GM21515 (cell line): Measurements from ENCODE around the gene RPS4Y2.

Experiments
- ATAC-seq: cut with Tn5 transposase; IDR thresholded peaks from one replicate; pipeline ENCODE4 v1.9.1; 2021; ENCODE audit not compliant: unreplicated experiment

RPS4Y2 gene

DNA sequence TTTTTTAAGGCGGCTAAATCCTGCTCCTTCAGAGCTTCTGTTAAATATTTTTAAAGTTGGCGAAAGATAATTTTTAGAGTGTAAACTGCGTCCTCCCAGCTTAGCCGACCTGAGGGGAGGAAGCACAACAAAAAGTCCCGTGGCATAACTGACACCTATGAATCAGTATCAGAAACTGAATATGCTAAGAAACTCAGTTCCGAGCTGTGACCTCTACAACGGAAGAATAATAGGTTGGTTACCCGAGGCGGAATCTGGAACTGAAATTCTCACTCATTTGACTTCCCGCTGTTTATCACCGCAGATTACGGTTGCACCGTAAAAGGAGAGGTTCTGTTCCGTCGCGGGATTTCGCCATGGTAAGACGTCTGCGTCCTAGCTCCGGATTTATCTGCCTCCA is at the start of gene RPS4Y2:
TSS of gene RPS4Y2 (plus strand) at position 301 of the 400 bp plus-strand sequence. CDS start at position 357, 56 bp downstream.
- ATAC-seq, result no peak

DNA sequence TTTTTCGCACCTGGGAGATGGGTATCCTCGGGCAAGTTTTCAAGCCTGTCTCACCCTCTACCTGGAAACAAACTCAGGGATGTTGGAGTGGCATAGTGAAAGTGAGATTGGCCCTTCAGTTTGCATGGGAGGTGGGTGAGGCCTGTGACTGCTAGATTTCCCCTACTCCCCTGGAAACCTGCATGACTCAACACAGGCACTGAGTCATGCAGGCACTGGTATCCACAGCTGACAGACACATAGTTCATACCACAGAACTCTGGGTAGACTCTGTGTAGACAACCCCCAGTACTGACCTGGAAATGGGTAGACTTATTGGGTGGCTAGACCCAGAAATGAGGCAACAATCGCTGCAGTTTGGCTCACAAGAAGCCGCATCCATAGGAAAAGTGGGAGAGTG is 41.5 kb upstream of the RPS4Y2 start:
- ATAC-seq, result no peak

DNA sequence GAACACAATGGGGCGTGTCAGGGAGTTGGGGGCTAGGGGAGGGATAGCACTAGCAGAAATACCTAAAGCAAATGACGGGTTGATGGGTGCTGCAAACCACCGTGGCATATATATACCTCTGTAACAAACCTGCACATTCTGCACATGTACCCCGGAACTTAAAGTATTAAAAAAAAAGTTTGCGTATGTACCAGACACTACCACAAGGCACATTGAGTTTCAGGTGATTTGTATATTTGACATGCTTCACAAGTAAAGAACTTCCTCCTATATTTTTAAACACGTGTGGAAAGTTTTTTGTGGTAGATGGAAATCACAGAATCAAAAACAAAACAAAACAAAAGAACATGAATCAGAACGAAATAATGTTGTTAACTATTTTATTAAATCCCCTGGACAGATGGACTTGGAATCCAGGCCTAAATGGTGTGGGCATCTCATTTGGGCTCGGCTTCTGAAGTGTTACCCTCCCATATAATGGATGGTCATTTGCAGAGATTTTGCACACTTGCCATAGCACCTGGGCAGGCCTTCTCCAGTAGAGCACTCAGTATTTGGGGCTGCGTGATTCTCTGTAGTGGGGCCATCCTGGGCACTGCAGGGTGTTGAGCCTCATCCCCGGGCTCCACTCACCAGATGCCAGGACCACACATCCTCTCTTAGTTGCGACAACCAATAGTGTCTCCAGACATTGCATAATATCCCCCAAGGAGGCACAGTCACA is 29.6 kb upstream of the RPS4Y2 start:
- ATAC-seq, result peak; percentile 88

DNA sequence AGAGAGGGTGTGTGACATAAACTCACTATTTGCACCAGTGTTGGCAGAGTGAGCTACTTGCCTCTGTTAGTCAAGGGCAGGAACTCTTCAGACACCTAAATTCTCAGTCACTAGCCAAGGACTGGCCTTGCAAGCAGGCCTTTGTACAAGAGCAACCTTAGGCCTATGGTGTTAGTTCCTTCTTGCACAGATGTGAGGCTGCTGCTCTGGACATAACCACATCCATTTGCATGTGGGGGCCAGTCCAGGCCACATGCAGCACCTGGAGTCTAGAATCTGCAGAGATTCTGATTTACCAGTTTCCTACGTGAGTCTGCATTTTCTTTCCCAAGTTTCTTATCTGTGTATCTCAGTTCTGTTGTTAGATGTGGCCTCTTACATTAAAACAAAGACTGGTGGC is 20.7 kb upstream of the RPS4Y2 start:
- peak; percentile 96 for ATAC-seq

DNA sequence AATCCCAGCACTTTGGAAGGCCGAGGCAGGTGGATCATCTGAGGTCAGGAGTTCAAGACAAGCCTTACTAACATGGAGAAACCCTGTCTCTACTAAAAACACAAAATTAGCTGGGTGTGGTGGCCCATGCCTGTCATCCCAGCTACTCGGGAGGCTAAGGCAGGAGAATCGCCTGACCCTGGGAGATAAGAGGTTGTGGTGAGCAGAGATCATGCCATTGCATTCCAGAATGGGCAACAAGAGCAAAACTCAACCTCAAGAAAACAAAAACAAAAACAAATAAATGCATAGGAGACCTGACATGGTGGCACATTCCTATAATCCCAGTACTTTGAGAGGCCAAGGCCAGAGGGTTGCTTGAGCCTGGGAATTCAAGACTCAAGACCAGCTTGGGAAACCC is 16.1 kb upstream of the RPS4Y2 start:
- no peak for ATAC-seq

DNA sequence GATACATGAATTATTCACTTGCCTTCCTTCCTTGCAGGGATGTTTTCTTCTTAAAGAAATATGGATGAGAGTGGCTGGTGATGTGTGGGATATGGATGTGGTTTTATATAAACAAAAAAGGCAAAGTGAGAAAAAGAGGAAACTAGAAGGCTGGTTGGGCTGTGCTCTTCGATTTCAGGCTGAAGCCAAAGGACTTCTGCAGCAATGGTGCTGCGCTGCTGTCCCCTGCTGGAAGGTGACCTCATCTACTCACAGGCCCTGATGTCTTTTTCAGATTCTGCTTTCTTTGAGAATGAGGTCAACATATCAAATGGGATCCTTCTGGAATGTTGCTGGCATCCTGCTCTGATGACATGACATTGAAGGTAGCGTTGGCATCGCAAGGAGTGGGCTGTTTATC is 15.3 kb upstream of the RPS4Y2 start:
- peak; percentile 54 for ATAC-seq

DNA sequence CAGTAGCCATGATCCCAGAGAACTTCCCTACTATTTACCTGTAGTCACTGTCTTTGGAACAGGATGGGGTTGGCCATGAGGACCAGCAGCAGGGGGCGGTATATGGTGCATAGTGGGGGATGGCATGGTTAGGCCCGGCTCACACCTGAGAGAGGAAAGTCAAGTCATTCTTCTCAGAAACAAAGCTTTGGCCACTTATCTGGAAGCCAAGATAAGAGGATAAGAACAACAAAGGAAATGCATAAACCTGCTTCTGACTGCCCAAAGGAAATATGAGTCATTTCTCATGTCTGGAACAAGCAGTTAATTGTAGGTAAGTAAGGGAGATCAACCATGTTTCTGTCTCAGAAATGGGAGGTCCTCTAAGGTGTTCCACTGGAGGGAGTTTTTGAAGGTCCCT is 10.8 kb upstream of the RPS4Y2 start:
- no peak for ATAC-seq

DNA sequence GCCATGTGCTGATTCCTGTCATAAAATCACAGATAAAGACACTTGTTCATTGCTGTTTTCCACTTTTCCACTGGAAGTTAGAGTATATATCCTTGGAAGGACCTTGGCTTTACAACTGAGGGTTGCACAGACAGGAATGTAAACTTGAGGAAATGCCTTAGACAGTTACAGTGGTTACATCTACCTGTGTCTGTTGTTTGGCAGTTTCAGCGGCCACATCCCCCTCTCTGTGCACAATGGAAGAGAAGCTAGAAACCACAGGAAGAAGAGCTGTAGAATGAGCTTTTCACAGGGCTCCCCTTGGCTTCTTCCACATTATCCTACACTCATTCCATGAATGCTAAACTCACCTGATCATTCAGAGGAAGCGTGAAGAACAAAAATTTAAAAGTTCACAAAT is 9.0 kb upstream of the RPS4Y2 start:
- no peak for ATAC-seq

DNA sequence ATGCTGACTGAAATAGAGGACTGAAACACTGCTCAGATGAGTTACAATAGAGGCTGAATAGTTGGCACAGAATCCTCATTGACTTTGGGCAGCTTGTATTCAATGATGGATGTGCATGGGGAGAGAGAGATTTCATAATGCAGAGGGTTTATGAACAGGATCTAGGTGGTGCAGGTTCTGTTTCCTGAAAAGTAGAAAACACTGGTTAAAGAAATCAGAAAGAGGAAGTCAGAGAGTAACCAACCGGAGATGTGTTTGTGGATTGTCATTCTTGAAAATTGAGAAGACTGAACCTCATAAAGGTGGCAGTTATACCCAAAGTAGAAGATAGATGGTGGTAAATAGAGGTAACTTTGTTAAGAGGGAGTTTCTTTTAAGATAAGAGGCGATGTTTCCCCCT is 8.0 kb downstream of the RPS4Y2 start:
- peak; percentile 73 for ATAC-seq

DNA sequence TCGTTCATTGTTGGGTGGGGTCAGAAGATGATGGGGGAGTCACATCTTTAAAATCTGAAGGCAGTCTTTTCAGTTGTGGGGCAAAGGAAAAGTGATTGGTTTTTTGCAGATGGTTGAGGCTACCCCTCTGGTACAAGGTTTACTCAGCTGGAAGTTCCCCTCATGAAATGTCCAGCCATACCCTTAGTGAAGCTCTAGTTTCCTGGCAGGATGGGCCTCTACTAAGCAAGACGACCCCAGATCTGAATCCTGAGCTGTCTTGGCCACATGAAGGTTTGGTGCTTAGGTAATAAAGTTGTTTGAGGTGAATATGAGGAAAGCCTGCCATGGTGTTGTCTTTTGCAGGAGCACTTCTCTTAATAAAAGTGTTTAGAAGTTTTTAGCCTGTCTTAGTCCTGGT is 9.2 kb downstream of the RPS4Y2 start:
- no peak for ATAC-seq

DNA sequence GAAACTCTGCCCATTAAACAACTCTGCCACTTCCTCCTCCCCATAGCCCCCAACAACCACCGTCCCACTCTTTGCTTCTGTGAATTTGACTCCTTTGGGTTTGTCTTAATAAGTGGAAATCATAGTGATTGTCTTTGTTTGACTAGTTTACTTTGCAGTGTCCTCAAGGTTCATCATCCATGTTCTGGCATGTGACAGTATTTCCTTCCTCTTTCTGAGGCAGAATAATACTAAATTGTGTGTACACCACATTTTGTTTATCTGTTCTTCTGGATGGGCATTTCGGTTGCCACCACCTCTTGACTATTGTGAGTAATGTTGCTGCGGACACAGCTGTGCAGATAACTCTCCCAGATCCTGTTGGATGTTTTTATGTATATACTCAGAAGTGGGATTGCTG is 14.8 kb downstream of the RPS4Y2 start:
- ATAC-seq, result no peak

DNA sequence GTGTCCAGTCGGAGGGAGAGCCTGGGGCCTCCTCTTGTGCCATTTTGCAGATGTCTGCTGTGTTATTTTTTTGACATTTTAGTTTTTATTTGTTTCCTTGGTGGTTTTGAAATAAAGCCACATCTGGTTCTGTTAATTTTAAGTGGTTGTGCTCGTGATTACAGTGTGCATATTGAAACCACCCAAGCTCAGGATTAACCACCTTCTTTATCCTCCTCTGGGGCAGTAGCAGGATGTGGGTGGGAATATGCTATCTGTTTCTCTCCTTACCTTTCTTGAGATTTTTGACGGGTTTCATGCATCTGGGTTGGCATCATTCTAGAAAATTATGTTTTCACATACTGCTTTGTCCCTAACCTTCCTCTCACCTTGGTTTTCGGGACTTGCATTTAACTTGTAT is 20.2 kb downstream of the RPS4Y2 start:
- ATAC-seq, result no peak

DNA sequence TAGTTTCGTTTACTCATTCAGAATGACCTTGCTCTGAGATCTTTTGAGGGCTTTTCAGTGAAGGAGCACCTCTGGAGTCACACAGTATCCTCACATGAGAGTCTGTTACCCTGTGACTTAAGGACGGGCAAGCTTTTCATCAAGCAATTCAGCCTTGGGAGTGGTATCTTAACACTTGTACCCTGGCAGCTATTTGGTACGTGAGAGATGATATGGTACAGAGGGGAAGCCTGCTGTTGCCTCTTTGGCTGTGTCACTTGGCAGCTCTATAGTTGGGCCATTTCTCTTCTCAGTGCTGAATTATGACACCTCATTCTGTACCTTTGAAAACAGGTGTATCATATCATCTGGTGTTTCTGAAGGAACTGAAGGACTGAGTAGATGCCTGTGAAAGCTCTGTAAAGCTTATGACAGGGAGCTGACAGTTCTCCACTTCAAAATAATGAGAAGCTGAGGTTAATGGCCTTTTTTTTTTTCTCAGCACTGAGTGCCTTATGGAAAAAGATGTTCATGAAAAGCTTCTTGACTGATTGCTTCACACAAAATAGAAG is 24.3 kb downstream of the RPS4Y2 start:
- ATAC-seq, result no peak

DNA sequence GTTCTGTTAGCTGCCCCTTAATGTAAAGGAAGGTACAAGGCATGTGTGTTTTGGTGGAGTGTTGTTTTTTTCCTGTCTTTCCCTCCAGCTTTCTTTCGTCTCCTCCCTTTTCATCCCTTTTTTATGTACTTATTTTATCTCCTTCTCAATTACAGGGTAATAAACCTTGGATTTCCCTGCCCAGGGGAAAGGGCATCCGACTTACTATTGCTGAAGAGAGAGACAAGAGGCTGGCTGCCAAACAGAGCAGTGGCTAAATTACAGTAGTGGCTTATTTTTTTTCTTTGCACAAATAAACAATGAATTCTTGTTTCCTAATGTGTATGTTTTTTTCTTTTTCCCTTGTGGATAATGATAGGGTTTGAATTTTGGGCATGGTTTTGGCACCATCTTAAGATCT is 24.9 kb downstream of the RPS4Y2 start:
- no peak for ATAC-seq

DNA sequence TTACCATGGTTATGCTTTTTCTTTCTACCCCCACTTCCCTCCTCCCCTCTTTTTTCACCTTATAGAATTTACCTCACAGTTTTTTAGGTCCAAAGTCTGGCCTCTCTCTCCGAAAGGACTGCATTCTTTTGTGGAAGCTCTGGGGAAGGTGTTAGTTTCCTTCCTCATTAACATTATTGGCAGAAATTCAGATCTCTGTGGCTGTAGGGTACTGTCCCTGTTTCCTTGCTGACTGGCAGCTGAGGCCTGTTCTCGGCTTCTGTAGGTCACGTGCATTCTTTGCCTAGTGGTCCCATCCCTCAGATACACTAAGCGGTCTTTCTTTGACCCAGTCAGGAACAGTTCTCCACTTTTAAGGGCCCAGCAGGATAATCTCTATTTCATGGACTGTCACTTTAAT is 25.5 kb downstream of the RPS4Y2 start:
- no peak for ATAC-seq

DNA sequence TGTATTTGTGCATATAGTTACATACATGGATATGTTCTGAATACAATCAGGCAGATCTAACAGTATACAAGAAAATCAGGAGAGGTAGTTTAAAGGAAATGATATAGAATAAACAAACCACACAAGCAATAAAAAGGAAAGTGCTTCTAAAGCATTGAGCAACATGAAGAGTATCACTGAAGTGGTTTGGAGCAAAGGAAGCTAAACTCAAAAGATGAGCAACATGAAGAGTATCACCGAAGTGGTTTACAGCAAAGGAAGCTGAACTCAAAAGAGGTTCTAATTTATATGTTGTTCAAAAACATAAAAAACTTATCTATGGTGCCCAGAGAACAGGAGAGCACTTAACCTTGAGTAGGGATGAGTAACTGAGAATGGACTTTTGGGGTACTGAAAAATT is 29.1 kb downstream of the RPS4Y2 start:
- ATAC-seq, result no peak

DNA sequence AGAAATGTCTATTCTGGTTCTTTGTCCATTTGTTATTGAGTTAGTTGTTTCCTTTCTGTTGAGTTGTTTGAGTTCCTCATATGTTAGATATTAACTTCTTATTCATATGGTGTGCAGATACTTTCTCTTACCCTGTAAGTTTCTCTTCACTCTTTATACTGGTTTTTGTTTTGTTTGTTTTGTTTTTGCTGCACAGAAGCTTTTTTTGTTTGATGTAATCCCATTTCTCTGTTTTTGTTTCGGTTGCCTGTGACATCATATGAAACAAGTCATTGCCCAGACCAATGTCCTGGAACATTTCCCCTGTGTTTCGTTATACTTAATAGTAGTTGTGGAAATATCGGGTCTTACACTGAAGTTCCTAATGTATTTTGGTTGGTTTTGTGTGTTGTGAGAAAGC is 31.2 kb downstream of the RPS4Y2 start:
- ATAC-seq, result peak; percentile 78

DNA sequence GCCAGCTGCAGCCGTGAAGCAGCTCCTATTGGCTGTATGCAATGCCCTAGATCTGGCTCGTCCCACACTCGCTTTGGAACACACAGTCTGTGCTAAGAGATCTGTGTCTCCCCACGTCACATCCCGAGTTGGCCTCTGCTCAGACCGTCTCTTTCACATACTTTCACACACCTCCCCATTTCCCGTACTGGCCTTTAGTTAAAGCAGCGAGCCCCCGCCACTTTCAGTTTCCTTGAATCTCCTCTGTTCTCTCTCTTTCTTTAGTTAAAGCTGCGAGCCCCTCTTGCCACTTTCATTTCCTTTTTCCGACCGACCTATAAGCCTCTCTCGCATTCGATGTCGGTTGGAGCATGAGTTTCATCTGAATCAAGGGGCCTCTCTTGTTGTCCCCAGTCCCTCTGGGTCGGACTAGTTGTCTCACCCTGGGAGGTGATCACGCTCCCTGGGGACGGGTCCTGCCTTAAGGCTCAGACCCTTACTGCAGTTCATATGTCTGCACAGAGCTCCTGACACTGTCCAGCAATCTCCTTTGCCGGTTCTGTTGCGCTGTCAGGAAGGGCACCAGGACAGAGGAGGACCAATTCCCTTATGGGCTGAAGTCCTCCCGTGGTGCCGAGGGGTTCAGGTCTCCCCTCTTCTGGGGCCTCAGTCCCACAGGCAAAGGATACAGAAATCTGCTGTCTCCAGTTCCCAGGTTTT is 42.6 kb downstream of the RPS4Y2 start:
- ATAC-seq, result peak; percentile 95

DNA sequence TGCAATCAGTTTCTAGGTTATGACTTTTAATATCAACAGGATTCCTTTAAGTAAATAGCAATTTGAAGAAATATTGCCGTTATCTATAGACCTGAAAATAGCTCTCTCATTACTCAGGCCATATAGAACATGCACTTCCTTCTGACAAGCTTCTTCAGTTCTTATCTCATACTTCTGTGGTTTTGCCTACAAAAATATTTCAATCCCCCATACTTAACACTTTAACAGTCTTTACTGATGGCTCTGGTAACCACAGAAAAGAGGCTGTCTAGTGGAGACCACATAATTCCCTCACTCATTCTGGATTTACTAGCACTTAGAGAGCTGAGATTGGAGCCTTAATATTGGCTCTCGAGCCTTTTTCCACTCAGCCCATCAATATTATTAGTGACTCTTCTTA is 46.8 kb downstream of the RPS4Y2 start:
- no peak for ATAC-seq

DNA sequence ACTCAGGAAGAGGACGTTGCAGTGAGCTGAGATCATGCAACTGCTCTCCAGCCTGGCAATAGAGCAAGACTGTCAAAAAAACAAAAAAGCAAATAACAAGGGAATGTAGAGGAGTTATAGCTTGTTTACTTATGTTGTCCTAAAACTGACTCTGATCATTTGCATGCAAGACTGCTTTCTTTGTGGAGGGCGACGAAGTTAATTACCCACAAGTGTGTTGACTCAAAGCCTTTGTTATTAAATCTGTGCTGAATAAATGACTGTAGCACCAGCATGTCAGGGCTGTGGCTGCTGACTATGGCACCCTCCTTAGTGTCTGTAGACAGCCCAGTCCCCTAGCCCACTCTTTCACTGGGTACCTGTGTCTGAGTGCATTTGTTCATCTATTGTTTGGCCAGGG is 50.3 kb downstream of the RPS4Y2 start:
- ATAC-seq, result no peak

DNA sequence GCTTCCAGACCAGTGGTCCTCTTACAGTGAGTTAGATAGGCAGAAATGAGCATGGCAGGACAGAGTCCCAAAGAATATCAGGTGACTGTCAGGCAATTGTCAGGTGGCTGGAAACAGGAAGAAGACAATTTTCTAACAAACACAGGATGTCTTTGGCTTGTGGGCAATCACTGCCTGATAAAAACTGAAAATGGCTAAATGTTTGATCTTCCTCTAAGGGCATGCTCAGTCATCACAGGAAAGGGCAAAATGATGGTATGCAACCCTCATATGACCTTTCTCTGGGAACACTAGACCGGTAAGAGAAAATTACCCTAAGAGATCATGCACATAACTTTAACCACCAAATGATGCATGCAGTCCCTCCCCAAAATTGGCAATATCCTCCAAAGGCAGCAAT is 57.6 kb downstream of the RPS4Y2 start:
- no peak for ATAC-seq

DNA sequence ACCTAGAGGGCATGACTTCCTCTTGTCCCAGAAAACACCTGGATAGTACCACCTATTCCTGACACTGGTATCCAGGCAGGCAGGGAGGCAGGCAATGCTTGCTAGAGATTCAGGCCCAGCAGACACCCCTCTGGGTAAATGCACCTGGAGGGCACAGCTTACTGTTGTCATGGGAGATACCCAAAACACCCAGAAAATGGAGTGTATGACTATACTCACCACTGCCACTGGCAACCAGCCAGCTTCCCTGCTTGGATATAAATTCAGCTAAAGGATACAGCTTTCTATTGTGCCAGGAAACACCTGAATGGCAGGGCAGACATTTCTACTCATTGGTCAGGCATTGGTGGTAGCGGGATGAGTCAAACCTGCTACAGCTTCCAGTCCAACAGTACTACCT is 58.9 kb downstream of the RPS4Y2 start:
- no peak for ATAC-seq
